Measurements from ENCODE around the gene PTCH1.

PTCH1 gene

GRCh38 chr9:95433096-95433819, 83.5 kb downstream of the PTCH1 start:
- TF ChIP-seq, protein P1, sequence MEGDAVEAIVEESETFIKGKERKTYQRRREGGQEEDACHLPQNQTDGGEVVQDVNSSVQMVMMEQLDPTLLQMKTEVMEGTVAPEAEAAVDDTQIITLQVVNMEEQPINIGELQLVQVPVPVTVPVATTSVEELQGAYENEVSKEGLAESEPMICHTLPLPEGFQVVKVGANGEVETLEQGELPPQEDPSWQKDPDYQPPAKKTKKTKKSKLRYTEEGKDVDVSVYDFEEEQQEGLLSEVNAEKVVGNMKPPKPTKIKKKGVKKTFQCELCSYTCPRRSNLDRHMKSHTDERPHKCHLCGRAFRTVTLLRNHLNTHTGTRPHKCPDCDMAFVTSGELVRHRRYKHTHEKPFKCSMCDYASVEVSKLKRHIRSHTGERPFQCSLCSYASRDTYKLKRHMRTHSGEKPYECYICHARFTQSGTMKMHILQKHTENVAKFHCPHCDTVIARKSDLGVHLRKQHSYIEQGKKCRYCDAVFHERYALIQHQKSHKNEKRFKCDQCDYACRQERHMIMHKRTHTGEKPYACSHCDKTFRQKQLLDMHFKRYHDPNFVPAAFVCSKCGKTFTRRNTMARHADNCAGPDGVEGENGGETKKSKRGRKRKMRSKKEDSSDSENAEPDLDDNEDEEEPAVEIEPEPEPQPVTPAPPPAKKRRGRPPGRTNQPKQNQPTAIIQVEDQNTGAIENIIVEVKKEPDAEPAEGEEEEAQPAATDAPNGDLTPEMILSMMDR (conservative IDR thresholded peaks at IDR 0.05; ENCODE audit: low read depth), result no peak
- ChIA-PET CTCF (interaction anchor here (0.7 kb wide), 1 partner anchor 713 kb away, joined by 3 read pairs; no protein-coding TSS in a partner anchor), POLR2A (ENCODE audit: low non-redundant PET) (no interaction called here)
- no peak for DNase-seq (ENCODE audit: low spot score)
- H3K27ac ChIP-seq, result no peak overlapping the region

DNA sequence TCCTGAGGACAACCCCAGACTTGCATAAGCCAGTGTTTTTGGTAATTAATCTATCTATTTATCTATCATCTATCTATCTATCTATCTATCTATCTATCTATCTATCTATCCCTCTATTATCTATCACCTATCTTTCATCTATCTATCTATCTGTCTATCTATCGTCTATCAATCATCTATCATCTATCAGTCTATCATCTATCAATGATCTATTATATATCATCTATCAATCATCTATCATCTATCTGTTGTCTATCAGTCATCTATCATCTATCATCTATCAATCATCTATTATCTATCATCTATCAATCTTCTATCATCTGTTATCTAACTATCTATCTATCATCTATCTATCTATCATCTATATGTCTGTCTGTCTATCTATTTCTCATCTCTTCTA, 85.5 kb downstream of the PTCH1 start:
- POLR2A ChIA-PET (ENCODE audit: low non-redundant PET), result no interaction called here
- CTCF ChIA-PET, result no interaction called here
- no peak for DNase-seq (ENCODE audit: low spot score)
- no peak overlapping the region for H3K27ac ChIP-seq
- TF ChIP-seq, protein P1 (conservative IDR thresholded peaks at IDR 0.05; ENCODE audit: low read depth), result no peak

DNA sequence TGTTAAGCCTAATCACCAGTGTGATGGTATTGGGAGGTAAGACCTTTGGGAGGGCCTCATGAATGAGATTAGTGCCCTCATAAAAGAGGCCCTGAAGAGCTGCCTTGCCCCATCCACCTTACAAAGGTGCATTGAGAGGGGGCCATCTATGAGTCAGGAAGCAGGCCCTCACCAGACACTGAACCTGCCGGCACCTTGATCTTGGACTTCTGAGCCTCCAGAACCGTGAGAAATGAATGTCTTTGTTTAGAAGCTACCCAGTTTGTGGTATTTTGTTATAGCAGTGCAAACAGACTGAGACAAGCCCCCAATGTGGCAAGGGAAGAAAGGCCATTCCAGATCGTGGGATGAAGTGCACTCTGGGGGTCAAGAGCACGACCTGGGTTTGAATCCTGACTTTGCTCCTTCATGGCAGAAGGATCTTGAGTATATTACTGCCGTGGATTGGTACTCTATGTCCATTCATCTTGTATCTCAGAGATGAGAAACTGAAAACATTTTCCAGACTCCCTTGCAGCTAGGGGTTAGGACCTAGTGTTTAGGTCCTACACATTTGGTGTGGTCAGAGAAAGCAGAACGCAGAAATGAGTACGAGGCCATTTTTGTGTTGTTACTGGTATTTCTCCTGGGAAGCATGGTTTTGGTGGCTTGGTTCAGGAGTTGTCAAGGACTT, 86.7 kb downstream of the PTCH1 start:
- ChIA-PET POLR2A (ENCODE audit: low non-redundant PET) (no interaction called here), CTCF (interaction anchor here (0.6 kb wide), 1 partner anchor 14 kb away, joined by 4 read pairs; no protein-coding TSS in a partner anchor)
- TF ChIP-seq, protein P1 (conservative IDR thresholded peaks at IDR 0.05; ENCODE audit: low read depth), result no peak
- no peak overlapping the region for H3K27ac ChIP-seq
- DNase-seq (ENCODE audit: low spot score), result no peak

DNA sequence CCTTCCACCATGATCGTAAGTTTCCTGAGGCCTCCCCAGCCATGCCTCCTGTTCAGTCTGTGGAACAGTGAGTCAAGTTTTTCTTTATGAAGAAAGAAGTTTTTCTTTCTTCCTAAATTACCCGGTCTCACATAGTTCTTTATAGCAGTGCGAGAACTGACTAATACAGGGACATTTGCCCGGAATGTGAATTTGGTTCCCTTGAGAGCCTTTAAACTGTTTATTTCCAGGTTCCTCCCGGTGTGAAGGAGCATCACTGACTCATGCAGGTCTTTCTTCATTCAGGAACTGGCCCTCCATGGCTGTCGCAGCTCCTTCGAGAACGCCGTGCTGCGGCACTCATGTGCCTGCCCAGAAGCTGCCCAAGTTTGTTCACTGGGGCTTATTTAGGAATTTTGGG, 87.7 kb downstream of the PTCH1 start:
- TF ChIP-seq, protein P1 (conservative IDR thresholded peaks at IDR 0.05; ENCODE audit: low read depth), result no peak
- ChIA-PET POLR2A (ENCODE audit: low non-redundant PET) (no interaction called here), CTCF (no interaction called here)
- H3K27ac ChIP-seq, result no peak overlapping the region
- DNase-seq (ENCODE audit: low spot score), result no peak

GRCh38 chr9:95425910-95426551, 90.7 kb downstream of the PTCH1 start:
- CTCF ChIA-PET, result interaction anchor here (0.7 kb wide), 2 partner anchors 16 to 243 kb away, joined by 3 to 4 read pairs; no protein-coding TSS in a partner anchor
- H3K27ac ChIP-seq, result peak overlapping the region; percentile 90

GRCh38 chr9:95422650-95423049, 94.1 kb downstream of the PTCH1 start:
- TF ChIP-seq, protein P1 (conservative IDR thresholded peaks at IDR 0.05; ENCODE audit: low read depth), result no peak
- CTCF ChIA-PET, result interaction anchor here (0.7 kb wide), 1 partner anchor 711 kb away, joined by 3 read pairs; no protein-coding TSS in a partner anchor
- H3K27ac ChIP-seq, result no peak overlapping the region
- no peak for DNase-seq (ENCODE audit: low spot score)
- POLR2A ChIA-PET (ENCODE audit: low non-redundant PET), result no interaction called here

More at GRCh38 chr9:95425910-95426551, 90.7 kb downstream of the PTCH1 start:
- TF ChIP-seq, protein P1 (conservative IDR thresholded peaks at IDR 0.05; ENCODE audit: low read depth), result no peak
- POLR2A ChIA-PET (ENCODE audit: low non-redundant PET), result no interaction called here
- DNase-seq (ENCODE audit: low spot score), result peak; percentile 72

All from RWPE1 (cell line).